Liver (tissue), 9 donors: ENCODE results near the gene MBP. TPM values are rescaled to one million over a fixed set of nuclear protein-coding genes. Genes with fewer than 3 reads are reported as not detected.

Experiments used
- DNase-seq: peaks from one replicate; pipeline ENCODE4 v3.0.0-alpha.2; 2017; ENCODE audit warnings: low spot score
- H3K27ac ChIP-seq, 2 donors: one replicate each; pipeline ENCODE4 v1.7.0; 2013; ENCODE audit warnings: inconsistent platforms in 2 of 2, low read length in 2 of 2, control low read depth in 1 of 2, low read depth in 1 of 2, mild to moderate bottlenecking in 1 of 2
- H3K27me3 ChIP-seq, 4 donors: one replicate each; pipeline versions ENCODE4 v1.6.1 to v1.7.0; 2013; ENCODE audit warnings: low read length in 3 of 4, inconsistent platforms in 1 of 4, mild to moderate bottlenecking in 1 of 4, moderate library complexity in 1 of 4; ENCODE audit not compliant: control insufficient read depth in 4 of 4, insufficient read depth in 4 of 4
- H3K36me3 ChIP-seq, 4 donors: one replicate each; pipeline versions ENCODE4 v1.6.1 to v1.7.0; 2013; ENCODE audit warnings: low read length in 3 of 4, mild to moderate bottlenecking in 3 of 4, low read depth in 1 of 4, moderate library complexity in 1 of 4; ENCODE audit not compliant: control insufficient read depth in 4 of 4, insufficient read depth in 3 of 4
- H3K4me1 ChIP-seq, 4 donors: one replicate each; pipeline versions ENCODE4 v1.6.1 to v1.7.0; 2013; ENCODE audit warnings: low read length in 3 of 4, mild to moderate bottlenecking in 3 of 4, moderate library complexity in 1 of 4; ENCODE audit not compliant: control insufficient read depth in 4 of 4, insufficient read depth in 4 of 4
- H3K4me3 ChIP-seq, 3 donors: one replicate each; pipeline versions ENCODE4 v1.6.1 to v1.7.0; 2013; ENCODE audit warnings: low read length in 3 of 3, control low read depth in 1 of 3, low read depth in 1 of 3, mild to moderate bottlenecking in 1 of 3
- H3K9ac ChIP-seq, 2 donors: one replicate each; pipeline ENCODE4 v1.7.0; 2013; ENCODE audit warnings: low read length in 2 of 2, mild to moderate bottlenecking in 2 of 2, moderate library complexity in 2 of 2, control low read depth in 1 of 2, low read depth in 1 of 2
- H3K9me3 ChIP-seq, 4 donors: one replicate each; pipeline versions ENCODE4 v1.6.1 to v1.7.0; 2013; ENCODE audit warnings: low read length in 3 of 4; ENCODE audit not compliant: control insufficient read depth in 4 of 4
- ATF3 ChIP-seq: IDR thresholded peaks from 2 replicates; pipeline ENCODE4 v1.6.1; 2016; ENCODE audit warnings: antibody characterized with exemption
- CTCF ChIP-seq: fragments of 150-350 bp; IDR thresholded peaks from 2 replicates; pipeline ENCODE4 v1.5.1; 2017; ENCODE audit warnings: improper control_type of control experiment, low read depth, low read length; ENCODE audit not compliant: missing input control
- EGR1 ChIP-seq, 2 donors: IDR thresholded peaks; 2 replicates each; pipeline ENCODE4 v1.6.1; 2016 to 2018; ENCODE audit warnings: antibody characterized with exemption in 2 of 2, low read depth in 2 of 2
- FOXA1 ChIP-seq: IDR thresholded peaks from 2 replicates; pipeline ENCODE4 v1.6.1; 2016; ENCODE audit warnings: antibody characterized with exemption
- FOXA2 ChIP-seq: IDR thresholded peaks from 2 replicates; pipeline ENCODE4 v1.6.1; 2016; ENCODE audit warnings: antibody characterized with exemption
- GABPA ChIP-seq, 2 donors: IDR thresholded peaks in 1 of 2; conservative IDR thresholded peaks in 1 of 2; 2 replicates each; pipeline ENCODE4 v1.6.1; 2016; ENCODE audit warnings: antibody characterized with exemption in 2 of 2, mild to moderate bottlenecking in 1 of 2, moderate library complexity in 1 of 2
- HNF4A ChIP-seq, 2 donors: conservative IDR thresholded peaks; 2 replicates each; pipeline ENCODE4 v1.6.1; 2016; ENCODE audit warnings: antibody characterized with exemption in 2 of 2, mild to moderate bottlenecking in 2 of 2
- HNF4G ChIP-seq: IDR thresholded peaks from 2 replicates; pipeline ENCODE4 v1.6.1; 2016; ENCODE audit warnings: antibody characterized with exemption
- JUND ChIP-seq, 2 donors: IDR thresholded peaks; 2 replicates each; pipeline ENCODE4 v1.6.1; 2016; ENCODE audit warnings: antibody characterized with exemption in 2 of 2
- MAX ChIP-seq: IDR thresholded peaks from 2 replicates; pipeline ENCODE4 v1.6.1; 2016; ENCODE audit warnings: antibody characterized with exemption
- NR2F2 ChIP-seq: IDR thresholded peaks from 2 replicates; pipeline ENCODE4 v1.6.1; 2016; ENCODE audit warnings: antibody characterized with exemption
- RAD21 ChIP-seq, 2 donors: IDR thresholded peaks; 2 replicates each; pipeline ENCODE4 v1.6.1; 2016; ENCODE audit warnings: antibody characterized with exemption in 2 of 2, mild to moderate bottlenecking in 2 of 2
- REST ChIP-seq: IDR thresholded peaks from 2 replicates; pipeline ENCODE4 v1.6.1; 2016; ENCODE audit warnings: antibody characterized with exemption, mild to moderate bottlenecking
- RXRA ChIP-seq, 2 donors: IDR thresholded peaks; 2 replicates each; pipeline ENCODE4 v1.6.1; 2017 to 2018; ENCODE audit warnings: antibody characterized with exemption in 2 of 2, mild to moderate bottlenecking in 1 of 2
- SP1 ChIP-seq: IDR thresholded peaks from 2 replicates; pipeline ENCODE4 v1.6.1; 2018; ENCODE audit warnings: antibody characterized with exemption, mild to moderate bottlenecking
- TAF1 ChIP-seq: conservative IDR thresholded peaks from 2 replicates; pipeline ENCODE4 v1.6.1; 2016; ENCODE audit warnings: antibody characterized with exemption, mild to moderate bottlenecking
- ZBTB33 ChIP-seq: IDR thresholded peaks from 2 replicates; pipeline ENCODE4 v1.6.1; 2016; ENCODE audit warnings: antibody characterized with exemption
- WGBS: extraction: QIAGEN DNeasy Blood & Tissue Kit; methylation state at CpG from one replicate; pipeline ENCODE4 v1.1.7; 2013; 5-methylcytosine and 5-hydroxymethylcytosine counted together
- polyA plus RNA-seq, 2 donors: library from polyadenylated mRNA; stranded (reverse) in 1 of 2; unstranded in 1 of 2; fragments of 200-250 nt in 1 of 2; fragments of >200 nt in 1 of 2; fragmentation: Nextera tagmentation in 1 of 2; extraction: Ambion mirVana in 1 of 2; gene quantifications; one replicate each; pipeline versions ENCODE4 v1.2.1 to v1.2.3, GENCODE V29; 2013 to 2015
- total RNA-seq, 2 donors: library from RNA; depleted of rRNA; stranded (reverse); fragments of >200 nt; gene quantifications; one replicate each; pipeline ENCODE4 v1.2.3, GENCODE V29; 2014
- donor health status: healthy.
- donor health status: healthy.
- donor health status: healthy.
- donor health status: healthy.
- donor health status: healthy.

Gene MBP
- total and polyA plus RNA-seq, 4 donors, result 9.7 to 23.3 (median 17.7) TPM

- H3K27ac ChIP-seq, result peak overlapping the region in 1 of 2 donors; percentile 29
These were observed 53.9 kb downstream of the MBP start for GRCh38 chr18:77078690-77079070.

GRCh38 chr18:77077941-77078689 lies 54.5 kb downstream of the MBP start:
- no peaks in the 10 kb centered on the region for H3K9me3 ChIP-seq
- DNase-seq, result no peak
- peak overlapping the region in 1 of 2 donors; percentile 29 for H3K27ac ChIP-seq
- peaks cover 6 to 24% (median 17%) of the 10 kb centered on the region in 4 donors for H3K4me1 ChIP-seq
- no peaks in the 10 kb centered on the region for H3K27me3 ChIP-seq
- 82% methylated on average over 16 of the region's 16 CpGs for WGBS
- TF ChIP-seq FOXA1 (no peak), ZBTB33 (no peak), JUND (IDR thresholded peaks at IDR 0.05) (no peak), MAX (no peak), RAD21 (IDR thresholded peaks at IDR 0.05) (no peak), CTCF (no peak), NR2F2 (no peak), RXRA (IDR thresholded peaks at IDR 0.05) (no peak), EGR1 (IDR thresholded peaks at IDR 0.05; ENCODE audit: low read depth in 2 of 2) (no peak), ATF3 (no peak), SP1 (no peak), REST (no peak), FOXA2 (no peak), TAF1 (no peak), GABPA (IDR thresholded peaks at IDR 0.05 in 1 of 2, conservative IDR thresholded peaks at IDR 0.05 in 1 of 2) (no peak), HNF4G (no peak), HNF4A (conservative IDR thresholded peaks at IDR 0.05) (no peak)
- H3K9ac ChIP-seq, result no peak overlapping the region
- peaks cover 0 to 3% (median 0%) of the 10 kb centered on the region in 4 donors for H3K36me3 ChIP-seq
- H3K4me3 ChIP-seq, result no peak overlapping the region

More at GRCh38 chr18:77078690-77079070, 53.9 kb downstream of the MBP start:
- WGBS, result 96% methylated on average over 5 of the region's 5 CpGs
- Histone ChIP-seq H3K36me3 (peaks cover 0 to 3% (median 0%) of the 10 kb centered on the region in 4 donors), H3K9ac (no peak overlapping the region), H3K9me3 (no peaks in the 10 kb centered on the region), H3K4me1 (peaks cover 6 to 21% (median 13%) of the 10 kb centered on the region in 4 donors), H3K27me3 (no peaks in the 10 kb centered on the region), H3K4me3 (no peak overlapping the region)
- no peak for TF ChIP-seq MAX
- no peak for TF ChIP-seq RXRA (IDR thresholded peaks at IDR 0.05)
- no peak for DNase-seq
